HG02981 (cell line): ENCODE data around the gene PNRC1.
"Not testable (repeated sequence)": the region's sequence is repeated elsewhere in the genome, so short reads cannot be mapped to it uniquely, and the experiment has no call there.

Experiments
- ATAC-seq: cut with Tn5 transposase; IDR thresholded peaks from one replicate; pipeline ENCODE4 v1.9.1; 2021; ENCODE audit warnings: mild to moderate bottlenecking, moderate library complexity; ENCODE audit not compliant: unreplicated experiment

The PNRC1 gene

GRCh38 chr6:89080281-89081128 lies at the start of gene PNRC1:
TSS of gene PNRC1 (plus strand) at chr6:89080751. CDS start at chr6:89080895, 144 bp downstream.
- peak; percentile 63 for ATAC-seq

- no peak for ATAC-seq
Observed at GRCh38 chr6:89032599-89032998, 48.0 kb upstream of the PNRC1 start.

- no peak for ATAC-seq
Observed at GRCh38 chr6:89033461-89033860, 47.1 kb upstream of the PNRC1 start.

- not testable (repeated sequence) for ATAC-seq
Observed at GRCh38 chr6:89034116-89034515, 46.4 kb upstream of the PNRC1 start.

- ATAC-seq, result no peak
Observed at GRCh38 chr6:89034586-89035251, 45.8 kb upstream of the PNRC1 start.

GRCh38 chr6:89035252-89036101 lies 45.1 kb upstream of the PNRC1 start:
- ATAC-seq, result no peak

- ATAC-seq, result no peak
Observed at GRCh38 chr6:89037141-89037900, 43.2 kb upstream of the PNRC1 start.

- ATAC-seq, result not testable (repeated sequence)
Observed at GRCh38 chr6:89037901-89038293, 42.7 kb upstream of the PNRC1 start.

GRCh38 chr6:89042664-89043063 lies 37.9 kb upstream of the PNRC1 start:
- ATAC-seq, result no peak

GRCh38 chr6:89044328-89045010 lies 36.1 kb upstream of the PNRC1 start:
- ATAC-seq, result no peak

GRCh38 chr6:89045011-89045387 lies 35.6 kb upstream of the PNRC1 start:
- no peak for ATAC-seq

- ATAC-seq, result no peak
Observed at GRCh38 chr6:89045576-89045975, 35.0 kb upstream of the PNRC1 start.

- no peak for ATAC-seq
Observed at GRCh38 chr6:89047473-89047872, 33.1 kb upstream of the PNRC1 start.

GRCh38 chr6:89048288-89048923 lies 32.1 kb upstream of the PNRC1 start:
- no peak for ATAC-seq

- ATAC-seq, result no peak
Observed at GRCh38 chr6:89048985-89049384, 31.6 kb upstream of the PNRC1 start.

- no peak for ATAC-seq
Observed at GRCh38 chr6:89050155-89050554, 30.4 kb upstream of the PNRC1 start.

GRCh38 chr6:89050697-89051096 lies 29.9 kb upstream of the PNRC1 start:
- no peak for ATAC-seq

- no peak for ATAC-seq
Observed at GRCh38 chr6:89051676-89052075, 28.9 kb upstream of the PNRC1 start.

GRCh38 chr6:89054208-89054607 lies 26.3 kb upstream of the PNRC1 start:
- ATAC-seq, result no peak

GRCh38 chr6:89057759-89058158 lies 22.8 kb upstream of the PNRC1 start:
- no peak for ATAC-seq
